DOHH2 (cell line): Measurements from ENCODE around the gene PWWP2A.

Experiments
- EZH2phosphoT487 ChIP-seq: fragments of 200-600 bp; sonication (generic); IDR thresholded peaks from 2 replicates; pipeline ENCODE4 v1.6.1; 2017; ENCODE audit warnings: borderline replicate concordance, mild to moderate bottlenecking, antibody characterized with exemption, low read length, moderate library complexity, mixed read lengths
- TF ChIP-seq, protein P1 (sequence below): fragments of 200-600 bp; sonication (generic); IDR thresholded peaks from one replicate; pipeline ENCODE4 v1.5.1; 2014; ENCODE audit warnings: antibody characterized with exemption, mild to moderate bottlenecking, low read depth, low read length; ENCODE audit not compliant: poor library complexity, severe bottlenecking

DNA sequence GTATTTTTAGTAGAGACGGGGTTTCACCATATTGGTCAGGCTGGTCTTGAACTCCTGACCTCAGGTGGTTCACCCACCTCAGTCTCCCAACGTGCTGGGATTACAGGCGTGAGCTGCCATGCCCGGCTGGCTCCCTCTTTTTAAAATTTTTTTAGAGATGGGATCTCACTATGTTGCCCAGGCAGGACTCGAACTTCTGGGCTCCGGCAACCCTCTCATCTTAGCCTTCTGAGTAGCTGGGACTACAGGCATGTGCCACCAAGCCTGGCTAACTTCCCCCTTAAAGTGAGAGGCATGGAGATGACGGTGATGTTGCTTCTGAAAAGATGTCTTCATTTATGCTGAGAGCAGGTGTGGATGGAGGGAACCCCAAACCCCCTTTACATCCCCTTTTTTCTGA is 43.7 kb upstream of the PWWP2A start:
- TF ChIP-seq, protein P1, sequence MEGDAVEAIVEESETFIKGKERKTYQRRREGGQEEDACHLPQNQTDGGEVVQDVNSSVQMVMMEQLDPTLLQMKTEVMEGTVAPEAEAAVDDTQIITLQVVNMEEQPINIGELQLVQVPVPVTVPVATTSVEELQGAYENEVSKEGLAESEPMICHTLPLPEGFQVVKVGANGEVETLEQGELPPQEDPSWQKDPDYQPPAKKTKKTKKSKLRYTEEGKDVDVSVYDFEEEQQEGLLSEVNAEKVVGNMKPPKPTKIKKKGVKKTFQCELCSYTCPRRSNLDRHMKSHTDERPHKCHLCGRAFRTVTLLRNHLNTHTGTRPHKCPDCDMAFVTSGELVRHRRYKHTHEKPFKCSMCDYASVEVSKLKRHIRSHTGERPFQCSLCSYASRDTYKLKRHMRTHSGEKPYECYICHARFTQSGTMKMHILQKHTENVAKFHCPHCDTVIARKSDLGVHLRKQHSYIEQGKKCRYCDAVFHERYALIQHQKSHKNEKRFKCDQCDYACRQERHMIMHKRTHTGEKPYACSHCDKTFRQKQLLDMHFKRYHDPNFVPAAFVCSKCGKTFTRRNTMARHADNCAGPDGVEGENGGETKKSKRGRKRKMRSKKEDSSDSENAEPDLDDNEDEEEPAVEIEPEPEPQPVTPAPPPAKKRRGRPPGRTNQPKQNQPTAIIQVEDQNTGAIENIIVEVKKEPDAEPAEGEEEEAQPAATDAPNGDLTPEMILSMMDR: no peak
- no peak for TF ChIP-seq EZH2phosphoT487
